ENCODE data around the gene NOC4L. TPM values are rescaled to one million over a fixed set of nuclear protein-coding genes. Genes with fewer than 3 reads are reported as not detected.

The NOC4L gene
- total RNA-seq, 1 donor from 2014 or later, result 10.0 TPM

DNA sequence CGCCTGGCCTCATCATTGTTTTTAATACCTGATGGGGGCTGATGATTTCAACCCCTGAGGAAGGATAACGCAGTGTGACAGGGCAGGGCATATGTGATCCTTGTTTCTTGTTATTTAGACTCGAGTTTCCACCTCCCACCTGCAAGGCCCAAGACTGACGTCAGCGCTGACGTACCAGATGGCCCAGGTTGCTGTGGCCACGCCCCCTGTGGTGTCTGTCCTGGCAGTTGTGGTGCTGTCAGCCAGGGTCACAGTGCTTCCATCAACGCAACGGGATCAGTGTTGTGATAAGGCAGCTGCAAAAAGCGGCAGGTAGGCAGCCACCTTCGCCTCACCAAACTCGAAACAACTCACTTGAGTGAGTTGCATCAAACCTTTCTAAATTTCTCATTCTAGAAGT is 18.5 kb upstream of the NOC4L start:
- TF ChIP-seq CTCF (IDR thresholded peaks at IDR 0.05; ENCODE audit: insufficient read depth, low read length, severe bottlenecking), result no peak
- FAIRE-seq (no peak), DNase-seq (ENCODE audit: low read depth) (no peak)
- Histone ChIP-seq H3K36me3 (ENCODE audit: control insufficient read depth, insufficient read depth, low read length) (peaks cover 13% of the 10 kb centered on the region), H3K4me3 (ENCODE audit: low read depth, low read length) (no peak overlapping the region), H3K27me3 (ENCODE audit: control insufficient read depth, insufficient read depth, low read length) (no peaks in the 10 kb centered on the region)

DNA sequence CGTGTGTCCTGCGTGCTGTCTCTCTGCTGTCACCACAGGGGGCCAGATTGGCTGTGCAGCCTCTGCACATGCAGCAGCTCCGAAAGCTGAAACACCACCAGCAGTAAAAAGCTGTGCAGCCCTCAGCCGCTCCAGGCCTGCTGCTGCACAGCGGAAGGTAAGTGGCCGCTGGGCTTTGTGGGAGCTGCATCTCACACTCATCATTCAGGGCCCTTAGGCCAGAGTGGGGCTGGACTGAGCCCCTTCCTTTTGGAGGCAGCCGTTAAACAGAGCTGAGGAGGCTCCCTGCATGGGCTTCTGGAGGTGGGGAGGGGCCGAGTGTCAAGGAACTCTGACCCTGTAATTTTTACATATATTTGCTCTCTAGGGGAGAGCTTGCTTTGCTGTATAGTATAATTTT is 17.2 kb upstream of the NOC4L start:
- no peak for TF ChIP-seq CTCF (IDR thresholded peaks at IDR 0.05; ENCODE audit: insufficient read depth, low read length, severe bottlenecking)
- peaks cover 13% of the 10 kb centered on the region for H3K36me3 ChIP-seq (ENCODE audit: control insufficient read depth, insufficient read depth, low read length)
- no peaks in the 10 kb centered on the region for H3K27me3 ChIP-seq (ENCODE audit: control insufficient read depth, insufficient read depth, low read length)
- DNase-seq (ENCODE audit: low read depth) (no peak), FAIRE-seq (no peak)
- no peak overlapping the region for H3K4me3 ChIP-seq (ENCODE audit: low read depth, low read length)

GRCh38 chr12:132129007-132129406 is 15.2 kb upstream of the NOC4L start:
- Histone ChIP-seq H3K4me3 (ENCODE audit: low read depth, low read length) (no peak overlapping the region), H3K36me3 (ENCODE audit: control insufficient read depth, insufficient read depth, low read length) (peaks cover 8% of the 10 kb centered on the region), H3K27me3 (ENCODE audit: control insufficient read depth, insufficient read depth, low read length) (no peaks in the 10 kb centered on the region)
- DNase-seq (ENCODE audit: low read depth) (no peak), FAIRE-seq (no peak)
- no peak for TF ChIP-seq CTCF (IDR thresholded peaks at IDR 0.05; ENCODE audit: insufficient read depth, low read length, severe bottlenecking)

GRCh38 chr12:132130690-132131089 is 13.6 kb upstream of the NOC4L start:
- no peak for TF ChIP-seq CTCF (IDR thresholded peaks at IDR 0.05; ENCODE audit: insufficient read depth, low read length, severe bottlenecking)
- DNase-seq (ENCODE audit: low read depth) (no peak), FAIRE-seq (no peak)
- H3K4me3 ChIP-seq (ENCODE audit: low read depth, low read length), result no peak overlapping the region
- peaks cover 8% of the 10 kb centered on the region for H3K36me3 ChIP-seq (ENCODE audit: control insufficient read depth, insufficient read depth, low read length)
- H3K27me3 ChIP-seq (ENCODE audit: control insufficient read depth, insufficient read depth, low read length), result no peaks in the 10 kb centered on the region

DNA sequence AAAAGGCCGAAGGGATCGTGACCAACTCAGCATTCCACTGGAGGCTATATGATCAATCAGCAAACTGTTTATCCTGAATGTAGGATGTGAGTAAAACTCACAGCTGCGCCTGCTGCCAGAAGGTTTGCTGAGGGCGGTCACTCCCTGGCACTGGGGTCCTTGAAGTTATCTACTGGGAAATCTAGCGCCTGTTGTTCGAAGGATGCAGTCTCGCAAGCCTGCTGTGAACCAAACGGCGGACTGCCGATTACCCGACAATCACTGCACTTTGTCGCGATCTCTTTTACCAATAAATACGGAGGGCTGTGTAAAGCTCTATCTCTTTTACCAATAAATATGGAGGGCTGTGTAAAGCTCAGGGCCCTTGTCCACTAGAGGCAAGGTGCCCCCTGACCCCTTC is 13.0 kb upstream of the NOC4L start:
- Histone ChIP-seq H3K36me3 (ENCODE audit: control insufficient read depth, insufficient read depth, low read length) (peaks cover 6% of the 10 kb centered on the region), H3K27me3 (ENCODE audit: control insufficient read depth, insufficient read depth, low read length) (no peaks in the 10 kb centered on the region), H3K4me3 (ENCODE audit: low read depth, low read length) (no peak overlapping the region)
- no peak for FAIRE-seq
- TF ChIP-seq CTCF (IDR thresholded peaks at IDR 0.05; ENCODE audit: insufficient read depth, low read length, severe bottlenecking), result no peak
- DNase-seq (ENCODE audit: low read depth), result no peak

GRCh38 chr12:132131952-132132351 is 12.3 kb upstream of the NOC4L start:
- H3K27me3 ChIP-seq (ENCODE audit: control insufficient read depth, insufficient read depth, low read length), result no peaks in the 10 kb centered on the region
- TF ChIP-seq CTCF (IDR thresholded peaks at IDR 0.05; ENCODE audit: insufficient read depth, low read length, severe bottlenecking), result no peak
- peaks cover 2% of the 10 kb centered on the region for H3K36me3 ChIP-seq (ENCODE audit: control insufficient read depth, insufficient read depth, low read length)
- no peak overlapping the region for H3K4me3 ChIP-seq (ENCODE audit: low read depth, low read length)
- FAIRE-seq, result no peak
- DNase-seq (ENCODE audit: low read depth), result no peak
